HUES64 (cell line): ENCODE results near the gene SH3D21.

ENCODE experiments used
- H3K27ac ChIP-seq: 2 replicates; pipeline ENCODE4 v1.7.0; 2013; ENCODE audit warnings: low read depth, low read length, inconsistent platforms
- H3K27me3 ChIP-seq: 2 replicates; pipeline ENCODE4 v1.6.1; 2013; ENCODE audit warnings: mild to moderate bottlenecking, low read length; ENCODE audit not compliant: insufficient read depth
- H3K36me3 ChIP-seq: 2 replicates; pipeline ENCODE4 v1.6.1; 2013; ENCODE audit warnings: mild to moderate bottlenecking, low read length; ENCODE audit not compliant: insufficient read depth
- H3K4me1 ChIP-seq: 2 replicates; pipeline ENCODE4 v1.6.1; 2013; ENCODE audit warnings: mild to moderate bottlenecking, low read length, moderate library complexity; ENCODE audit not compliant: insufficient read depth
- H3K4me3 ChIP-seq: 2 replicates; pipeline ENCODE4 v1.5.1; 2013; ENCODE audit warnings: mild to moderate bottlenecking, low read length, moderate library complexity
- H3K9ac ChIP-seq: 2 replicates; pipeline ENCODE4 v1.6.1; 2013; ENCODE audit warnings: mild to moderate bottlenecking, low read depth, low read length
- H3K9me3 ChIP-seq: 2 replicates; pipeline ENCODE4 v1.6.1; 2013; ENCODE audit warnings: low read depth, low read length; ENCODE audit not compliant: insufficient read depth
- WGBS: fragments of 150-250, 120-280 bp; methylation state at CpG from one replicate; pipeline ENCODE4 v1.1.7; 2013; ENCODE audit warnings: missing lambda C conversion rate; 5-methylcytosine and 5-hydroxymethylcytosine counted together

The SH3D21 gene

GRCh38 chr1:36284061-36284460 lies 22.1 kb upstream of the SH3D21 start:
- H3K9ac ChIP-seq, result no peak overlapping the region
- no peaks in the 10 kb centered on the region for H3K9me3 ChIP-seq
- H3K4me1 ChIP-seq, result no peaks in the 10 kb centered on the region
- H3K36me3 ChIP-seq, result peaks cover 70% of the 10 kb centered on the region
- no peak overlapping the region for H3K4me3 ChIP-seq
- no peak overlapping the region for H3K27ac ChIP-seq
- no peaks in the 10 kb centered on the region for H3K27me3 ChIP-seq
- 96% methylated on average over 1 of the region's 1 CpG for WGBS

GRCh38 chr1:36284517-36284916 lies 21.7 kb upstream of the SH3D21 start:
- Histone ChIP-seq H3K36me3 (peaks cover 75% of the 10 kb centered on the region), H3K4me3 (no peak overlapping the region), H3K9ac (no peak overlapping the region), H3K4me1 (no peaks in the 10 kb centered on the region), H3K27me3 (no peaks in the 10 kb centered on the region), H3K9me3 (no peaks in the 10 kb centered on the region), H3K27ac (no peak overlapping the region; the same call in 1 of the 2 replicates)
- WGBS, result 67% methylated on average over 1 of the region's 1 CpG

- H3K27me3 ChIP-seq, result no peaks in the 10 kb centered on the region
- H3K4me3 ChIP-seq, result no peak overlapping the region
- H3K4me1 ChIP-seq, result no peaks in the 10 kb centered on the region
- no peaks in the 10 kb centered on the region for H3K9me3 ChIP-seq
- no peak overlapping the region for H3K27ac ChIP-seq
- peaks cover 85% of the 10 kb centered on the region for H3K36me3 ChIP-seq
- 72% methylated on average over 7 of the region's 7 CpGs for WGBS
- H3K9ac ChIP-seq, result no peak overlapping the region
Measured at GRCh38 chr1:36285443-36286101, 20.6 kb upstream of the SH3D21 start.

- Histone ChIP-seq H3K4me3 (no peak overlapping the region), H3K9me3 (no peaks in the 10 kb centered on the region), H3K36me3 (peaks cover 95% of the 10 kb centered on the region), H3K27me3 (no peaks in the 10 kb centered on the region), H3K9ac (no peak overlapping the region), H3K27ac (no peak overlapping the region), H3K4me1 (no peaks in the 10 kb centered on the region)
- 97% methylated on average over 13 of the region's 13 CpGs for WGBS
Measured at GRCh38 chr1:36286802-36287201, 19.4 kb upstream of the SH3D21 start.

GRCh38 chr1:36287595-36287994 lies 18.6 kb upstream of the SH3D21 start:
- WGBS, result 95% methylated on average over 5 of the region's 5 CpGs
- no peak overlapping the region for H3K27ac ChIP-seq
- peaks cover 98% of the 10 kb centered on the region for H3K36me3 ChIP-seq
- H3K27me3 ChIP-seq, result no peaks in the 10 kb centered on the region
- no peaks in the 10 kb centered on the region for H3K4me1 ChIP-seq
- no peak overlapping the region for H3K4me3 ChIP-seq
- no peaks in the 10 kb centered on the region for H3K9me3 ChIP-seq
- H3K9ac ChIP-seq, result no peak overlapping the region

GRCh38 chr1:36295390-36295789 lies 10.8 kb upstream of the SH3D21 start:
- no peak overlapping the region for H3K27ac ChIP-seq
- H3K36me3 ChIP-seq, result peaks cover 91% of the 10 kb centered on the region
- H3K9ac ChIP-seq, result no peak overlapping the region
- H3K4me3 ChIP-seq, result no peak overlapping the region
- H3K9me3 ChIP-seq, result no peaks in the 10 kb centered on the region
- no peaks in the 10 kb centered on the region for H3K27me3 ChIP-seq
- 91% methylated on average over 2 of the region's 2 CpGs for WGBS
- no peaks in the 10 kb centered on the region for H3K4me1 ChIP-seq

GRCh38 chr1:36297062-36297461 lies 9.1 kb upstream of the SH3D21 start:
- Histone ChIP-seq H3K9ac (no peak overlapping the region), H3K4me1 (no peaks in the 10 kb centered on the region), H3K36me3 (peaks cover 91% of the 10 kb centered on the region), H3K9me3 (no peaks in the 10 kb centered on the region), H3K27ac (no peak overlapping the region), H3K4me3 (no peak overlapping the region), H3K27me3 (no peaks in the 10 kb centered on the region)
- WGBS, result 98% methylated on average over 2 of the region's 2 CpGs

GRCh38 chr1:36298640-36299039 lies 7.5 kb upstream of the SH3D21 start:
- no peak overlapping the region for H3K27ac ChIP-seq
- 95% methylated on average over 5 of the region's 5 CpGs for WGBS
- no peaks in the 10 kb centered on the region for H3K27me3 ChIP-seq
- H3K4me1 ChIP-seq, result no peaks in the 10 kb centered on the region
- H3K9me3 ChIP-seq, result no peaks in the 10 kb centered on the region
- no peak overlapping the region for H3K4me3 ChIP-seq
- H3K36me3 ChIP-seq, result peaks cover 92% of the 10 kb centered on the region
- no peak overlapping the region for H3K9ac ChIP-seq

- Histone ChIP-seq H3K27me3 (no peaks in the 10 kb centered on the region), H3K9ac (no peak overlapping the region), H3K27ac (no peak overlapping the region), H3K36me3 (peaks cover 88% of the 10 kb centered on the region), H3K4me3 (no peak overlapping the region), H3K9me3 (no peaks in the 10 kb centered on the region), H3K4me1 (peaks cover 4% of the 10 kb centered on the region)
- 92% methylated on average over 1 of the region's 1 CpG for WGBS
Measured at GRCh38 chr1:36300526-36300925, 5.6 kb upstream of the SH3D21 start.

GRCh38 chr1:36301220-36301619 lies 4.9 kb upstream of the SH3D21 start:
- WGBS, result 89% methylated on average over 1 of the region's 1 CpG
- Histone ChIP-seq H3K27me3 (no peaks in the 10 kb centered on the region), H3K4me1 (peaks cover 10% of the 10 kb centered on the region), H3K4me3 (no peak overlapping the region), H3K36me3 (peaks cover 83% of the 10 kb centered on the region), H3K9ac (no peak overlapping the region), H3K27ac (no peak overlapping the region), H3K9me3 (no peaks in the 10 kb centered on the region)

GRCh38 chr1:36303244-36303643 lies 2.9 kb upstream of the SH3D21 start:
- Histone ChIP-seq H3K27ac (no peak overlapping the region), H3K4me1 (peaks cover 16% of the 10 kb centered on the region), H3K9ac (no peak overlapping the region), H3K4me3 (no peak overlapping the region), H3K27me3 (no peaks in the 10 kb centered on the region), H3K36me3 (peaks cover 65% of the 10 kb centered on the region), H3K9me3 (no peaks in the 10 kb centered on the region)
- 97% methylated on average over 5 of the region's 5 CpGs for WGBS
